Hippocampal formation (tissue), 2 donors: ENCODE data around the gene GNPTG.
A peak's percentile ranks its signal among the peaks of the same experiment; 100 is the strongest.

Experiments
- DNase-seq, 2 donors: peaks; one replicate each; lab custom pipeline; 2025; lab: John Stamatoyannopoulos, UW

Gene GNPTG

GRCh38 chr16:1333854-1334700, 17.7 kb upstream of the GNPTG start:
- no peak for DNase-seq

GRCh38 chr16:1334739-1335138, 17.0 kb upstream of the GNPTG start:
- DNase-seq = no peak

GRCh38 chr16:1335211-1335971, 16.3 kb upstream of the GNPTG start:
- DNase-seq = peak; percentile 6 to 33

- no peak for DNase-seq
These were observed 15.7 kb upstream of the GNPTG start for GRCh38 chr16:1335996-1336395.

GRCh38 chr16:1336619-1337018, 15.1 kb upstream of the GNPTG start:
- DNase-seq = no peak

GRCh38 chr16:1337486-1337885, 14.2 kb upstream of the GNPTG start:
- DNase-seq = no peak

- DNase-seq = no peak
These were observed 13.5 kb upstream of the GNPTG start for GRCh38 chr16:1338119-1338730.

GRCh38 chr16:1338855-1339675, 12.7 kb upstream of the GNPTG start:
- DNase-seq = no peak

GRCh38 chr16:1340730-1341494, 10.8 kb upstream of the GNPTG start:
- DNase-seq = no peak

GRCh38 chr16:1341495-1342420, 10.0 kb upstream of the GNPTG start:
- no peak for DNase-seq

GRCh38 chr16:1342526-1343427, 9.0 kb upstream of the GNPTG start:
- peak; percentile 75 to 81 for DNase-seq

GRCh38 chr16:1343428-1344242, 8.1 kb upstream of the GNPTG start:
- DNase-seq = no peak

GRCh38 chr16:1344499-1344898, 7.2 kb upstream of the GNPTG start:
- no peak for DNase-seq

GRCh38 chr16:1345087-1345486, 6.6 kb upstream of the GNPTG start:
- DNase-seq = no peak

- DNase-seq = no peak
These were observed 5.9 kb upstream of the GNPTG start for GRCh38 chr16:1345651-1346421.

- no peak for DNase-seq
These were observed 5.1 kb upstream of the GNPTG start for GRCh38 chr16:1346422-1347285.
